EH (cell line): ENCODE data around the gene RBPMS2.

Experiments used
- DNase-seq: peaks from one replicate; pipeline ENCODE4 v3.0.0-alpha.2; 2015; ENCODE audit warnings: low read depth

RBPMS2 gene

DNA sequence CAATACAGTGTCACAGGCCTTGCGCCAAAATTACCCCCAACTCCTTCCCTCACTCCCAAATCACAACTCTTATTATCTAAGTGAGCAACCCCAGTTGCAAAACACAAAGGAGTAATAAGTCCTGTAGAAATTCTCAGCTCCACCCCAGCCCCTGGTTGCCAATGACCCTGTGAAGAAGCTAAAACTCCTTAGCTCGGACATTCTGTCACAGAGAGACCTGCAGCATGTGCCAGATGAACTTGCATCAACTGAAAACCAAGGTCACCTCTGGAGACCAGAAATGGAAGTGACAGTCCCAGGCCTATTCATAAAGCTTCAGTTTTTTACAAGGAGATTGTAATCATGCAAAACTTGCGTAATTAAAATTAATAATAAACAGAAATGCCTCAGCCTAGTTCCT, 55.2 kb downstream of the RBPMS2 start:
- DNase-seq: no peak

DNA sequence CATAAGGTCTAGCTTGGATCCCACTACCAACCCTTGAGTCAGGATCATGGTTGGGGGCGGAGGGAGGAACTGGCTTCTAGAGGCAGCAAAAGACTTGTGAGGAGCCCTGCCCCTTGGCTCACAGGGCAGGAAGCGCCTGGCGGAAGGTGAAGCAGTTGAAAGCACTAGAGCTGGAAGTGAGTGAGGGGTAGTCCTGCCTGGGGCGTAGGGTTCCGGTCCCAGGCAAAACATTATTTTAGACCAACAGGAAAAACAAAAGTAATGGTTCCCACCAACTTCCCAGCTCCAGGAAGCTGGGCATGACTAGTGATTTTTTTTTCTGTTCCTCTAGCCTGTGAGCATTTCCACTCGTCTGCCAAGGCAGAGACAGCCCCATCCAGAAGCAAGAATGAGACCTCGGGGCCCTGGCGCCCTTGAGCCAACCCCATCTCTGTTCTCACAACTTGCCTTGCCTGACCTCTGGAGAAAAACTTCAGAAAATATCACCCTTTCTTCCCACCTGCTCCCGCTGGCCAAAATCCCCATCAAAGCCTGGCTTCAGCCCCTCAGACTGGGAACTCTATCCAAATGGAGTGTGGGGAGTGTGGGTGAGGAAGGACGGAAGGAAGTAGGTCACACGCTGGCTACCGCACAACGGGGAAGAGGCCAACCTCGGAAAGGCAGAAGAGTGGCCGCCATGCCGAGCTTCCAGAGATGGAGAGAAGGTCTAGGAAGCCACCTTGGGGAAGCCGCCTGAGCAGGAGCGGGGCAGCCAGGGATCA, 57.5 kb downstream of the RBPMS2 start:
- no peak for DNase-seq

DNA sequence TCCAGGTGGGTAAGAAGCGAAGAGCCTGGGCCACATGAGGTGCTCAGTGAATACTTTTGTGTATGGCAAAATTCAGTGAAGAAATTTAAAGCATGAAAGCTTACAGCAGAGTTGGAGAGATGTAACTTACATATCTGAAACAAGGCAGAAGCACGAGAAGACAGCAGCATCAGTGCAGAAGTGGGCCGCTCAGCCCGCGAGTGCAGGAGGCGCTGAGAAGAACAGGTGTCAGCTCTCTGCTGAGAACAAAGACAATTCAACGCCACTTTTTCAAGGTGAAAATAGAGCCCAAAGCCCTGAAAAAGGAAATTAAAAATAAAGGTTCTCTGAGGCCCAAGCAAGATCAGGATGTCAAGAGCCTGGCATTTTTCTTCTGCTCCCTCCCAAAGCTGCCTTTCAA, 58.3 kb downstream of the RBPMS2 start:
- no peak for DNase-seq

DNA sequence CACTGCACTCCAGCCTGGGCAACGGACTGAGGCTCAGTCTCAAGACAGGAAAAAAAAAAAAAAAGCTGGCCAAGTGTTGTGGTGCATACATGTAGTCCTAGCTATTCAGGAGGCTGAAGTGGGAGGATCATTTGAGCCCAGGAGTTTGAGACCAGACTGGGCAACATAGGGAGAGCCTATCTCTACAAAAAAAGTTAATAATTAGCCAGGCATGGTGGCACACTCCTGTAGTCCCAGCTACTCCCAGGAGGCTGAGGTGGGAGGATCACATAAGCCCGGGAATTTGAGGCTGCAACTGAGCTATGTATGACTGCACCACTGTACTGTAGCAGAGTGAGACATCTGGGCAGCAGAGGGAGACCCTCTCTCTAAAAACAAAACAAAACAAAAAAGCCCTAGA, 58.9 kb downstream of the RBPMS2 start:
- no peak for DNase-seq

DNA sequence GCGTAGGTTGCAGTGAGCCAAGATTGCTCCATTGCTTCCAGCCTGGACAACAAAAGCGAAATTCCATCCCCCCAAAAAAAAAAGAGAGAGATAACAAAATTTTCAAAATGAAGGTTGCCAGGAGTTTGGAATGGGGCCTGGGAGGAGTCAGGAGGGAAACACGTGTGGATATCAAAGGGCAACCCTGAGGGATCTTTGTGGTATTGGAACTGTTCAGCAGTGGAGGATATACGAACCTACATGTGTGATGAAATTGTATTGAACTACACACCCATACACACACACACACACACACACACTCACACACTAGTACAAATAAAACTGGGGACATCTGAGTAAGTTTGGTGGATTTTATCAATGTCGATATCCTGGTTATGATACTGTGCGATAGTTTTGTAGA, 61.8 kb downstream of the RBPMS2 start:
- no peak for DNase-seq

DNA sequence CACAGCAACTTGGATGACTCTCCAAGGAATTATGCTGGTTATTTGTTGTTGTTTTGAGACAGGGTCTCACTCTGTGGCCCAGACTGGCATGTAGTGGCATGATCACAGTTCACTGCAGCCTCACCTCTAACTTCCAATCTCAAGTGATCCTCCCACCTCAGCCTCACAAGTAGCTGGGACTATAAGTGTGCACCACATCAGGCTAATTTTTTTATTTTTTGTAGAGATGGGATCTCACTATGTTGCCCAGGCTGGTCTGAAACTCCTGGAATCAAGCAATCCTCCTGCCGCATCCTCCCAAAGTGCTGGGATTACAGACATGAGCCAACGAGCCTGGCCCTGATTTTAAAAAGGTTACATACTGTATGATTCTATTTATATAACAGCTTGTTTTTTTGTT, 63.0 kb downstream of the RBPMS2 start:
- DNase-seq: no peak

DNA sequence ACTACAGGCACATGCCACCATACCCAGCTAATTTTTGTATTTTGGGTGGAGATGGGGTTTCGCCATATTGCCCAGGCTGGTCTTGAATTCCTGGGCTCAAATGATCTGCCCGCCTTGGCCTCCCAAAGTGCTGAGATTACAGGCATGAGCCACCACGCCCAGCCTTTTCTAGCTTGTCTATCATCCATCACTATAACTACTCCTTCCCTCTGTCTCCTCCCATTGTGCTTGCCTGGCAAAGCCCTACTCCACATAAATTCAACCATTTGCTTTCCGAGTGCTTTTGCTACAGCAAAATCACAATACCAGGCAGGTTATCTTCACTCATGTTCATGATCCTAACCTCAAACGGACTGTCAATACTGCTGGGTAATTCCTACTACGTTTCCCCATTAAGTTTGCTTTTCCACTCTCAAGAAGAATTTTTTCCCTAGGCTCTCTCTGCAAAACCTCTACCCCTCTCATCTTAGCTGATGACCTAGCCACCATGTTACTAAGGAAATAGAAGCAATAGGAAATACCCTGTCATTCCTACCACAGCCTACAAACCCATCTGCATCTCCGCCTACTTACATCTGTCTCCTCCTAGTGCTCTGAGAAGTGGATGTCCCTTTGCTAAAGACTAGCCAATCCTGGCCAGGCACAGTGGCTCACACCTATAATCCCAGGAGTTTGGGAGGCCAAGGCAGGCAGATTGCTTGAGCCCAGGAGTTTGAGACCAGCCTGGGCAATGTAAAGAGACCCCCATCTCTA, 64.5 kb downstream of the RBPMS2 start:
- no peak for DNase-seq

DNA sequence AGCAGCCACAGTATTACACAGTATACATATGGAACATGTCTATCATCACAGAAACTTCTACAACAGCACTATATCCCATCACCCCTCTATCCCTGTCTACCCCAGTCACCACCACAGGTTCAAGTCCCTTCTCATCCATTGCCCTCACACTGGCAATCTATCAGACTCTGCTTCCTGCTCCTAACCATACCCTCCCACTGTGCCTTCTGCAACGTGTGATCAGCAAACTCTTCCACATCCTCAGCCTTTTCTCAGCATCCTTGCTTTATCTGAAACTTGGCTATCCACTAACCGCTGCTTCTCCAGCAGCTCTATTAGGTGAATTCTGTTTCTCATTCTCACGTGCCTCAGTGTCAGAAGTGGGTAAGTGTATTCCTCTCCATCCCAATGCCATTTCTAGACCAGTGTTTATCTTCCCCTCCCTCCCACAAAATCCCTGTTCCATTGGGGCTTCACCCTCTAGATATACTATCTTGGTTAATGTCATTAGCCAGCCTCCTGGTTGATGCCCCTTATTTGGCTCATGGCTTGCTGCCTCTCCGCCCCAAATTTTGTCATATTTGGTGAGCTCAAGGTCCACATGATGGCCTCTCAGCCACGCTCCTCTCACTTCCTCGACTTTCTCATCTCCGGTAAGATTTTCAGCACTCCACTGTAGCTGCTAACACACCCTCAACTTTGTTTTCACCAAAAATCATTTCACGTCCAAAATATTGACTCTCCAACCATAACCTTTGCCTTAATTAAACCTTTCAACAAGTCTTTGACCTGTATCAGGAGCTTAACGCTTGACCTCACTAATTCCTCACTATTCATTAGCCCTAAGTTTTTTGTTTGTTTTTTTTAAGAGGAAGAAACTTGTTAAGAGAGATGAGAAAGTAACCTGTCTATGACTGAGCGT, 69.1 kb downstream of the RBPMS2 start:
- DNase-seq: no peak

DNA sequence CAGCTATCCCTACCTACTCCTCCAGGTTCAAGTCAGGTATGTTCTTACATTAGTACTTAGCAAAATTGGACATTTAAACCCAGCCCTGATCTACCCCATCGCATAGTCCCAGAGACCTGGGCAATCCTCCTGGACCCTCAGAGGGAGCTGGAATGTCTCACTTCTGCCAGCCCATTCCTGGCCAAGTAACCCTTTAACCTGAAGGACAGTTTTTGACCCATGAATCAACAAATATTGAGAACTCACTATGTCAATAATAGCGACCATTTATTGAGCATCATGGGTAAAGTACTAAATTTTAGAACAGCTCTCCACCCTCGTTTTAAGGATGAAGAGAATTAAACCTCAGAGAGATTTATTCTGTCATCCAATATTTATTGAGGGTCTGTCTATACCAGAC, 70.4 kb downstream of the RBPMS2 start:
- no peak for DNase-seq

DNA sequence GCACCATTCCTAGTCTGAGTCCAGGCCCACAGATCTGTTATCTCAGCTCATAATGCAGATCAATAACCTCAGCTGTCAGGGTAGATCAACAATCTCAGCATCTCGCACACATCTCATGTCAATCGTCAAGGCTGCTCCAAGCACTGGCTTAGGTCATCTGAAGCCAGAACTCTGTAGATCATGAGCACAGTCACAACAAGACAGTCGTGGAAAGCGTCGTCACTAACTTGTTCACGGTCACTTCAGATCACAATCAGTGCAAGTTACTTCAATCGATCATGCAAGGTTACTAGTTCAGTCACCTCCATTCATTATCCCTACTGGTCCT, 71.8 kb downstream of the RBPMS2 start:
- no peak for DNase-seq

DNA sequence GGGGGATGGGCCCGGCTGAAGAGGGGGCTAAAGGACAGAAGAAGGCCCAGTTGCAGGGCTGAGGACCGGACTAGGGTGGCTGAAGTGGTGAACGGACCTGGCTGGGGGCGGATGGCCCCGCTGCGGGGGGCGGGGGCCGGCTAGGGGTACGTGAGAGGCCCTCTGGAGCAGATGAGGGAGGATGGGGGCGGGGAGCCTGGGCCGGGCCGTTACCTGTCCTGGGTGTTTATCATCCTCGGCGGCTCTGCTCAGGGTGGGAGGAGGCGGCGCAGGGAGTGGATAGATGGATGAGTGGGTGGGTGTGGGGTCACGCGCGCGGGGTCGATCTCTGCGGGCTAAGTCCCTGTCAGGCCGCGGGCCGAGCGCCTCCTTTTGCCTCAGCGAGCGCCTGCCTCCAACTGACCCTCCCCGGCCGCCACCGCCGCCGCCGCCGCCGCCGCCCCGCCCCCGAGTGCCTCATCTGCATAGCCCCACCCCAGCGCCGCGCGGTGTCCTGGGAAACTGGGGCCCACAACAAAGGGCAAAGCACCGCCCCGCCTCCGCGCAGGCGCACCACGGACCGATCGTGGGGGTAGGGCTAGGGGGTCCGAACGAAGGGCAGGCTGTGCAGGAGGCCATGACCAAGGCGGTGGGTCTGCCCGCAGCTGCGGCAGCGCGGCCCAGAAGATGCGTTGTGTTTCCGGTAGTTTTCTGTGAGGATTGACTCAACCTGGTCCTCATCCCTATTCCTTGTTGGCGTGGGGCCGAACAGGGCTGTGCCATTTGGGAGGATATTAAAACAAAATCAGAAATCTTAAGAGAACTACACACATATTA, 72.4 kb downstream of the RBPMS2 start:
- peak; percentile 92 for DNase-seq

DNA sequence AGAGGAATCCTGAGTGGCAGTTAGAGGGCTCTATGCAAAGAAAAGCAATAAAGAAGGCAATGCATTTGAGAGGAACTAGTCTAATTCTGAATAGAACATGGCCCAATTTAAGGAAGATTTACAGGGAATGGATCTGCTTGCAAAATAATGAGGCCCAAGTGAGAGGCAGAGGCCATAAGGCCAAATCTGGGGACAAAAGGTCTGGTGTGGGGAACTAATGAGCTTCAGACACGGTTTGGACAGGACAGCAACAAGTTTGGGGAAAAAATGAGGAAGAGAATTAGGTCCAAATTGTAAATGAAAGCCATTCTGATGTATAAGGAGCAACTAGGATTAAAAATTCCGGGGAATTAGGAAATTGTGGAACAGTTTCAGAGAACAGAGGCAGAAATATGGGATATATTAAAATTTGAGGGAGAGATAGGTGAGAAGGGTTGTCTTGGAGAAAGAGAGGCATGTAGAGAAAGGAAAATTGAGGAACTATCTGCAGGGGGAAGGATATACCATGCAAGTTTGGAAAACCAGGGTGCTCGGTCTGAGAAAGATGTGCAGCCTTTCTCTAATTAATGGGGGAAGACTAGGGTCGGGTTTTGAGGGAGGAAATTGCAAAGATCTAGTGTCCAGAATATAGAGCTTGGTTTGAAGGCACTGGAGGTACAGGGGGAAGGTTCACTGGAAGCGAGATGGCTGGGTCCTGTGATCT, 73.8 kb downstream of the RBPMS2 start:
- DNase-seq: no peak

DNA sequence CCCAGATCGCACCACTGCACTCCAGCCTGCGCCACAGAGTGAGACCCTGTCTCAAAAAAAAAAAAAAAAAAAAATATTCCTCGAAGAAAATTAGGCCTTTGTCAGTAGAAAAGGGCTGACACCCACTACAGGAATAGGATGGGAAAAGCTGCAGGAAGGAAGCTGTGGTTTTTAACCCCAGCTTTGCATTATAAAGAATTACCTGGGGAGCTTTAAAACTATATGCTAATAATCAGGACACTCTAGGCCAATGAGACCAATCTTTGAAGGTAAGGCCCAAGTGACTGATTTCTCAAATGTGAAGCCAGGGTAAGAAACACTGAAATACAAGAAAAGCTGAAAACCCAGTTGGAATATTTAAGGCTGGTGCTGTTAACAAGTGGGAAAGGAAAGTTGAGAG, 74.3 kb downstream of the RBPMS2 start:
- DNase-seq: no peak

DNA sequence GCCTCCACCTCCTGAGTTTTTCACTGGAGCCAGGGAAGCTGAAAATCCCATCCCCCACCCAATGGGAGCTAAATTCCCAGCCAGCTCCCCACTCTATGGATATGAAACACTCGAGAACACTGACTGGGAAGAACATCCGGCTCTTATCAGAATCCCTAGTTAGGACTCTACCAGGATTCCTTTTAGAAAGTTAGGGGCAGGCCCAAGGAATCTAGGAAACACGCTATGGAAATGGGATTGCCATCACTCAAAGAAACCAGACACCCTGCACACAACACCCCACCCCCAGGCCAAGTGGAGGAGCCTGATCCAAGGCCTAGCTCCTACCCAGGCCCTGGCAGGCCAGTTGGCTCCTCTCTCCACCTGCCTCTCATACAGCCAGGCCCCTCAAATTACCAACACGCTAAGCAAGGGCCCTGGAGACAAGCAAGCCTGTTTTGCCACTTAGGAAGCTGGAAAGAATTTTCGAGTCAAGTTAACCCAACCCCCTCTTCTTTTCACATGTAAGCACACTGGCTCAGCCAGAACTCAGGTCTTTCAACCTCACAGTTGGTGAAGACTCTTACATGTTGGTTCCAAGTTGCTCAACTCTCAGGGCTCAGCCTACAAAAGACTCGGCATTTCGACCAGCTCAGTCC, 75.5 kb downstream of the RBPMS2 start:
- peak; percentile 69 for DNase-seq

DNA sequence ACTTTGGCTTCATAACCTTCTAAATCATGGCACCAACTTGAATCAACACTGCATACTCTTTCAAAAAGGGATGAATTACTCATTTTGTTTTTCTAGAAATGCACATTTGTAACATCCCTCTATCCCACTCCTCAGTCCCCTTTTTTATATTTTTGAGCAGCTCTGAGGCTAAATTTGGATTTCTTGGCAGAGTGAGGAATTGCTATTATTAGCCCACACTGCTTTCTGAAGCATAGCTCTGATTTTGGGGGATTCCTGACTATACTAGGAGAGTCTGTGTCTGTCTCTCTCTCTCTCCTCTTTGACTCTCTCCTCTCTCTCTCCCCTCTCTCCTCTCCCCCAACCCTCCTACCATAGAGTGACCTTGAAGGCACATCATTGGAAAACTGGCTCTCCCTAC, 76.6 kb downstream of the RBPMS2 start:
- DNase-seq: no peak

DNA sequence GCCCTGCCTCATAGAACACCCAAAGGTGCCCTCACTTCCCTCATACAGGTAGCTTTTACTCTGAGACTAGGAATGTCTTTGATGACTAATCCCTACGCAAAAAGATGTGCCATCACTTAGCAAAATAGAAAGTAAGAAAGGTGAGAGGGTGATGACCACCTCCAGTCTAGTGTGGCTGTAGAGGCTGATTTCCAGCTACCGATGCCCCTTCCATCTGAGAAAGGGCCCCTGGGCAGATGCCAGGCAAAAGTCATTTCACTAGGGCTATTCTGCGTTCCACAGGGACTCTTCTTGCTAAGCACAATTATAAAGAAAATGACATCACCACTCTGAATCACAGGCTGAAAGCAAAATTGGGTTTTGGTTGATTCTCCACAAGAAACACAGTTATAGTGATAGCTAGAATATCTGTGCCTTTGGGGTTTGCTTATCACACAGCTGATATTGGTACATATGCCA, 77.4 kb downstream of the RBPMS2 start:
- DNase-seq: peak; percentile 32

DNA sequence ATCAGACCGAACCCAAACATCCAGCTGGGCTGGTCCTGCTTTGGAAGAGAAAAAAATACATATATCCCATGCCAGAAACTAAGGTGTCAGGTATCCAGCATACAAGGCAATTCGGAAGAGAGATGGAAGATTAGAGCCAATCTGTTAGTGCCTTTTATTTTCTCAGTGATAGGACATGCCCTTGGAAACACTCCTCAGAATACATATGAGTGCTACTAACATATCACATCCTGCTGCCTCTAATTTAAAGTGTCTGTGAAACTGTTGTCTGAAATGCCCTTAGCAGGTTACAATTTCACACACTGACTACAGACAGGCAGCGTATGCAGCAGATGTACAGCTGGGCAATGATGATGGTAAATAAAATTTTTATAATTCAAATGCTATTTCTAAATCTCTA, 78.9 kb downstream of the RBPMS2 start:
- DNase-seq: no peak

DNA sequence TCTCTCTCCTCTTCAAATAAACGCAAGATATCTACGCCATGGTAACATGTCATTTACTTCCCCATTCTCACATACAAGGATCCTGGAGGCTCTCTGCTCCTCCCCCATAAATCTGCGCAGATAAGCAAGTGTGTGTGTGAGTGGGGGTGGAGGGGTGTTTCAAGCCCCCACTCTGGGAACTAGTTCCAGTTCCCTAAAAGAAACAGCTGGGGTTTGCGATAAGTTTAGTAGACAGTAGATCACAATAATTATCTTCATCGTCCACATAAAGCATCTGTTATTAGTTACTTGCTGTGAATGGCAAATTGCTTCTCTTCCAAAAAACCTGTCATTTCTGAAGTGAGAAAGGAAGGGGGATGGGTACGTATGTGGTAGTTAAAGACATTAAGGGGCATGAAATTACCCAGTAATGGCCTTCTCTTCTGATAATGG, 79.8 kb downstream of the RBPMS2 start:
- no peak for DNase-seq

DNA sequence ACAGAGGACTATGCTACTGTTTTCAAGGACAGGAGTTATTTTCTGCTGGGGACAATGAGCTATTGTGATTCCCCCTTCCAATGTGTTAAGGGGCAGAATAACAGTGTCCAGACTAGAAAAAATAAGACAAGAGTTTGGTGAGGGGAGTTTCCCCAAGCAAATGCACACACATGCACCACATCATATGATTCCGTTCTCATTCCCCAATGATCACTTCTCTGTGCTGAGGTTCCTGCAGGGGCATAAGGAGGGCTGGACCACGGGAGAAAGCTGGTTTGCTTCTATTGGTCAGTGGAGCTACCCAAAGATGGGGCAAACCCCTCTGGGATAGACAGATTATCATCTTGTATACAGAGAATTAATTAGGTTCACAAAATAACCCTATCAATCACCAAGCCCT, 80.6 kb downstream of the RBPMS2 start:
- no peak for DNase-seq

DNA sequence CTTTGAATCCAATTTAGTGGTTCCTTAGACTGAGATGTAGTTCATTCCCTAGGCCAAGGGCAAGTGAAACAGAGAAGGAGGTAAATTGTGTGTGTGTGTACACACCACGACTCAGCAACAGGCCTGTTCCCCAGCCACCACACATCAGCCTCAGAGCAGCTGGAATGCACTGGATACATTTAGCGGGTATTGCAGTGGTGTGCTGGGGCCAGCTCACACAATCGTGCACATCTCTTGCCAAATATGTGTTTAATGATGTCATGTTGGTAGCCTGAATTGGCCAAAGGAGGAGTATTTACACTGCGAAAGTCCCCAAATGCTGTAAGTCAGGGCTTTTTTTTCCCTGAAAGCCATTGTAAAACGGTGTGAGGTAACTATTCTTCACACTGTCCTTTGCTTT, 82.3 kb downstream of the RBPMS2 start:
- peak; percentile 87 for DNase-seq
